Smooth muscle cell of trachea (primary cell): Measurements from ENCODE around the gene EPS8L3. TPM values are rescaled to one million over a fixed set of nuclear protein-coding genes. Genes with fewer than 3 reads are reported as not detected.

ENCODE experiments used
- total RNA-seq: library from RNA; depleted of rRNA; stranded (reverse); fragments of >200 nt; gene quantifications from 2 replicates; pipeline ENCODE4 v1.2.1, GENCODE V29; 2014

The EPS8L3 gene, protein sequence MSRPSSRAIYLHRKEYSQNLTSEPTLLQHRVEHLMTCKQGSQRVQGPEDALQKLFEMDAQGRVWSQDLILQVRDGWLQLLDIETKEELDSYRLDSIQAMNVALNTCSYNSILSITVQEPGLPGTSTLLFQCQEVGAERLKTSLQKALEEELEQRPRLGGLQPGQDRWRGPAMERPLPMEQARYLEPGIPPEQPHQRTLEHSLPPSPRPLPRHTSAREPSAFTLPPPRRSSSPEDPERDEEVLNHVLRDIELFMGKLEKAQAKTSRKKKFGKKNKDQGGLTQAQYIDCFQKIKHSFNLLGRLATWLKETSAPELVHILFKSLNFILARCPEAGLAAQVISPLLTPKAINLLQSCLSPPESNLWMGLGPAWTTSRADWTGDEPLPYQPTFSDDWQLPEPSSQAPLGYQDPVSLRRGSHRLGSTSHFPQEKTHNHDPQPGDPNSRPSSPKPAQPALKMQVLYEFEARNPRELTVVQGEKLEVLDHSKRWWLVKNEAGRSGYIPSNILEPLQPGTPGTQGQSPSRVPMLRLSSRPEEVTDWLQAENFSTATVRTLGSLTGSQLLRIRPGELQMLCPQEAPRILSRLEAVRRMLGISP
- total RNA-seq: not detected in 2 replicates

GRCh38 chr1:109763646-109764415 is at the start of gene EPS8L3:
Gene EPS8L3, minus strand, starts transcription at chr1:109763923. Its CDS starts 2,174 bp downstream, at chr1:109761749.

GRCh38 chr1:109740615-109741373 is 22.9 kb downstream of the EPS8L3 start, which contains the start of gene GSTM3:
Gene GSTM3, minus strand, starts transcription at chr1:109741038. Its CDS starts 751 bp downstream, at chr1:109740287.

GRCh38 chr1:109711593-109712320 is 52.0 kb downstream of the EPS8L3 start, which contains the start of gene GSTM5:
Gene GSTM5, plus strand, starts transcription at chr1:109712251. Its CDS starts 62 bp downstream, at chr1:109712313.

Other genes with a start within 250 kb of the EPS8L3 start
- gene GPR61, start 224.1 kb downstream of the EPS8L3 start, total RNA-seq: under 0.01 TPM in 1 of 2 replicates, not detected in the other
- 13.6 and 21.8 TPM in 2 replicates for gene GNAI3, start 215.3 kb downstream of the EPS8L3 start, total RNA-seq
- 0.17 and 0.29 TPM in 2 replicates for gene GNAT2, start 144.3 kb downstream of the EPS8L3 start, total RNA-seq
- 66.3 and 91.5 TPM in 2 replicates for gene AMPD2, start 144.1 kb downstream of the EPS8L3 start, total RNA-seq
- gene GSTM4, start 107.8 kb downstream of the EPS8L3 start, total RNA-seq: 23.5 and 28.2 TPM in 2 replicates
- gene GSTM2, start 95.9 kb downstream of the EPS8L3 start, total RNA-seq: 26.3 and 50.8 TPM in 2 replicates
- 0.15 and 25.1 TPM in 2 replicates for gene GSTM1, start 76.1 kb downstream of the EPS8L3 start, total RNA-seq
- 6.4 and 34.2 TPM in 2 replicates for gene GSTM5, start 51.7 kb downstream of the EPS8L3 start, total RNA-seq
- gene GSTM3, start 22.9 kb downstream of the EPS8L3 start, total RNA-seq: 59.6 and 142 TPM in 2 replicates
- 64.7 and 88.5 TPM in 2 replicates for gene CSF1, start 146.9 kb upstream of the EPS8L3 start, total RNA-seq
- 49.6 and 88.3 TPM in 2 replicates for gene AHCYL1, start 220.8 kb upstream of the EPS8L3 start, total RNA-seq